Mesendoderm (in vitro differentiated cells): ENCODE results near the gene AGBL4.

Experiments used
- DNase-seq: peaks from one replicate; pipeline ENCODE4 v3.0.0; 2013
- H2AK5ac ChIP-seq: 2 replicates; pipeline ENCODE4 v1.6.1; 2013; ENCODE audit warnings: low read length, inconsistent platforms
- H2BK120ac ChIP-seq: 2 replicates; pipeline ENCODE4 v1.6.1; 2013; ENCODE audit warnings: low read depth, mild to moderate bottlenecking, low read length, moderate library complexity, mixed read lengths
- H2BK15ac ChIP-seq: replicated peaks from 2 replicates; pipeline ENCODE4 v1.6.1; 2013; ENCODE audit warnings: low read depth, mild to moderate bottlenecking, moderate library complexity
- H2BK5ac ChIP-seq: 2 replicates; pipeline ENCODE4 v1.6.1; 2013; ENCODE audit warnings: low read length, inconsistent platforms
- H3K18ac ChIP-seq: 2 replicates; pipeline ENCODE4 v1.6.1; 2013; ENCODE audit warnings: mild to moderate bottlenecking, low read length, mixed read lengths
- H3K23ac ChIP-seq: one replicate; pipeline ENCODE4 v1.6.1; 2013; ENCODE audit warnings: low read length
- H3K27ac ChIP-seq: 2 replicates; pipeline ENCODE4 v1.5.1; 2013; ENCODE audit warnings: low read depth, mild to moderate bottlenecking, inconsistent platforms, low read length, moderate library complexity
- H3K27me3 ChIP-seq: 2 replicates; pipeline ENCODE4 v1.6.1; 2013; ENCODE audit warnings: low read length, control low read depth, mild to moderate bottlenecking, inconsistent platforms; ENCODE audit not compliant: insufficient read depth, poor library complexity
- H3K36me3 ChIP-seq: 2 replicates; pipeline ENCODE4 v1.6.1; 2013; ENCODE audit warnings: low read length, inconsistent platforms; ENCODE audit not compliant: control insufficient read depth, insufficient read depth
- H3K4ac ChIP-seq: one replicate; pipeline ENCODE4 v1.6.1; 2013; ENCODE audit warnings: low read depth, mild to moderate bottlenecking, low read length, moderate library complexity
- H3K4me1 ChIP-seq: 2 replicates; pipeline ENCODE4 v1.6.1; 2013; ENCODE audit warnings: low read depth, low read length, inconsistent platforms; ENCODE audit not compliant: control insufficient read depth
- H3K4me2 ChIP-seq: 2 replicates; pipeline ENCODE4 v1.6.1; 2013; ENCODE audit warnings: low read length
- H3K4me3 ChIP-seq: 2 replicates; pipeline ENCODE4 v1.5.1; 2013; ENCODE audit warnings: mild to moderate bottlenecking, low read length
- H3K56ac ChIP-seq: one replicate; pipeline ENCODE4 v1.6.1; 2013; ENCODE audit warnings: low read length
- H3K79me1 ChIP-seq: 2 replicates; pipeline ENCODE4 v1.6.1; 2013; ENCODE audit warnings: low read length, inconsistent platforms
- H3K79me2 ChIP-seq: 2 replicates; pipeline ENCODE4 v1.6.1; 2013; ENCODE audit warnings: mild to moderate bottlenecking, low read length; ENCODE audit not compliant: control insufficient read depth, insufficient read depth
- H3K9ac ChIP-seq: 2 replicates; pipeline ENCODE4 v1.6.1; 2013; ENCODE audit warnings: low read length, inconsistent platforms
- H4K5ac ChIP-seq: one replicate; pipeline ENCODE4 v1.6.1; 2013; ENCODE audit warnings: low read length
- H4K8ac ChIP-seq: one replicate; pipeline ENCODE4 v1.6.1; 2013; ENCODE audit warnings: low read depth, mild to moderate bottlenecking, control low read depth, low read length, moderate library complexity
- WGBS: extraction: QIAGEN DNeasy Blood & Tissue Kit; methylation state at CpG from one replicate; pipeline ENCODE4 v1.1.7; 2013; ENCODE audit warnings: low lambda C conversion rate, missing lambda C conversion rate; ENCODE audit not compliant: insufficient coverage; ENCODE audit errors: extremely low coverage; 5-methylcytosine and 5-hydroxymethylcytosine counted together

The AGBL4 gene

GRCh38 chr1:48988633-48989197, 1035.0 kb downstream of the AGBL4 start:
- Histone ChIP-seq H2BK120ac (no peak overlapping the region), H3K27me3 (no peaks in the 10 kb centered on the region), H3K36me3 (no peaks in the 10 kb centered on the region), H3K79me1 (no peaks in the 10 kb centered on the region), H3K79me2 (no peaks in the 10 kb centered on the region), H3K27ac (no peak overlapping the region), H3K4me3 (no peak overlapping the region), H3K9ac (no peak overlapping the region), H4K8ac (no peak overlapping the region), H3K18ac (no peak overlapping the region), H3K4ac (no peak overlapping the region), H3K56ac (no peak overlapping the region), H3K4me2 (no peak overlapping the region), H2BK15ac (no peak overlapping the region), H2BK5ac (no peak overlapping the region), H4K5ac (no peak overlapping the region), H3K23ac (no peak overlapping the region), H2AK5ac (no peak overlapping the region), H3K4me1 (no peaks in the 10 kb centered on the region)
- no CpG with 5 or more reads among the region's 9 CpGs for WGBS
- no peak for DNase-seq

DNA sequence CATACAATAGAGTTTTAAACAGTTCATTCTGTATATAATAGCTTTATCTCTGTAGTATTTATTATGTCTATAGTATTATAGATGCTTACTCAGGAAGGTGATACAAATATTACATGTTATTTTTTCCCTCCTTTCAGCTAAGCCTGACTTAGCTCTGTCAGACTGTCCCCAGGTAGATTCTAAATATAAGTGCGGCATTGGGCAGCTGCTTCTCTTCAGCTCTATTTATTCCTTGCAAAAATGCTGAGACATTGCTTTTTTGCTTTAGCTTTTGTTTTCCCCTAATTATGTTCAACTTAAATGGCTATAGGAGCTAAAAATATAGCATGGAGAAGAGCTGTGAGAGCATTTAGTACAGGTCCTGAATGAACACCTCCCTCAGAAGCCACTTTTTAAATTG, 1043.8 kb downstream of the AGBL4 start:
- H3K23ac ChIP-seq: no peak overlapping the region
- no peak overlapping the region for H2BK15ac ChIP-seq
- no peak overlapping the region for H2AK5ac ChIP-seq
- H4K8ac ChIP-seq: no peak overlapping the region
- H2BK5ac ChIP-seq: no peak overlapping the region
- no peak overlapping the region for H3K18ac ChIP-seq
- H3K9ac ChIP-seq: no peak overlapping the region
- H3K27me3 ChIP-seq: no peaks in the 10 kb centered on the region
- H3K79me2 ChIP-seq: no peaks in the 10 kb centered on the region
- no peak overlapping the region for H3K4ac ChIP-seq
- DNase-seq: no peak
- H4K5ac ChIP-seq: no peak overlapping the region
- no peak overlapping the region for H2BK120ac ChIP-seq
- no peak overlapping the region for H3K4me2 ChIP-seq
- no peak overlapping the region for H3K27ac ChIP-seq
- no CpG with 5 or more reads among the region's 1 CpG for WGBS
- H3K56ac ChIP-seq: no peak overlapping the region
- no peaks in the 10 kb centered on the region for H3K79me1 ChIP-seq
- H3K4me1 ChIP-seq: no peaks in the 10 kb centered on the region
- H3K36me3 ChIP-seq: no peaks in the 10 kb centered on the region
- H3K4me3 ChIP-seq: no peak overlapping the region

DNA sequence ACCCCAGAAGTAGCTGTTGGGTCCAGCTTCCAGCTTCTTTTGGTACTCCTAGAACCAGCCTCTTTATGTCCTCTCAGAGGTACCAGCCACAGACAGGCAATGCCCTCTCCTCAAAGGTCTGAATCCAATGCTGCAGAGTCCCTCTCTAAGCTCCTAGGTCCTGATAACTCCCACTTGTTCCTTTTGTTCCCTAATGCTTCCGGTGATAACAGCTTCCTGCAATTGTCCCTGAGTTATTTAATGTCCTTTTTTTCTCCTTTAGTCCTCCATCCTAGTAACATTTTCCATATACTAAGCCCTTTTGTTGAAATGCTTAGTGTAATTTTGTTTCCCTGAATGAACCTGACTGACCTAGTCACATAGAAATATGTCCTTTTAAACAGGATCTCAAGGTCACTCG, 1045.3 kb downstream of the AGBL4 start:
- H4K8ac ChIP-seq: no peak overlapping the region
- H3K56ac ChIP-seq: no peak overlapping the region
- no peak overlapping the region for H3K18ac ChIP-seq
- no peaks in the 10 kb centered on the region for H3K79me2 ChIP-seq
- H3K36me3 ChIP-seq: no peaks in the 10 kb centered on the region
- H2BK5ac ChIP-seq: no peak overlapping the region
- no peak overlapping the region for H3K4me3 ChIP-seq
- DNase-seq: peak; percentile 63
- no peaks in the 10 kb centered on the region for H3K27me3 ChIP-seq
- no peaks in the 10 kb centered on the region for H3K4me1 ChIP-seq
- H4K5ac ChIP-seq: no peak overlapping the region
- H3K79me1 ChIP-seq: no peaks in the 10 kb centered on the region
- no peak overlapping the region for H2BK15ac ChIP-seq
- no peak overlapping the region for H3K9ac ChIP-seq
- no peak overlapping the region for H3K4ac ChIP-seq
- no peak overlapping the region for H3K23ac ChIP-seq
- no peak overlapping the region for H3K4me2 ChIP-seq
- H2AK5ac ChIP-seq: no peak overlapping the region
- H2BK120ac ChIP-seq: no peak overlapping the region
- no peak overlapping the region for H3K27ac ChIP-seq
- no CpG with 5 or more reads among the region's 2 CpGs for WGBS

- no peak overlapping the region for H3K4me3 ChIP-seq
- no peaks in the 10 kb centered on the region for H3K79me2 ChIP-seq
- no peak for DNase-seq
- no peak overlapping the region for H3K23ac ChIP-seq
- no peaks in the 10 kb centered on the region for H3K27me3 ChIP-seq
- no peak overlapping the region for H3K9ac ChIP-seq
- no peak overlapping the region for H3K18ac ChIP-seq
- no peak overlapping the region for H2AK5ac ChIP-seq
- no peak overlapping the region for H3K4me2 ChIP-seq
- H2BK15ac ChIP-seq: no peak overlapping the region
- H3K4ac ChIP-seq: no peak overlapping the region
- no peak overlapping the region for H3K56ac ChIP-seq
- no CpG with 5 or more reads among the region's 2 CpGs for WGBS
- H3K4me1 ChIP-seq: no peaks in the 10 kb centered on the region
- no peaks in the 10 kb centered on the region for H3K36me3 ChIP-seq
- H3K27ac ChIP-seq: no peak overlapping the region
- H4K8ac ChIP-seq: no peak overlapping the region
- H4K5ac ChIP-seq: no peak overlapping the region
- H3K79me1 ChIP-seq: no peaks in the 10 kb centered on the region
- H2BK120ac ChIP-seq: no peak overlapping the region
- H2BK5ac ChIP-seq: no peak overlapping the region
Measured at GRCh38 chr1:48977273-48977672, 1046.5 kb downstream of the AGBL4 start.

DNA sequence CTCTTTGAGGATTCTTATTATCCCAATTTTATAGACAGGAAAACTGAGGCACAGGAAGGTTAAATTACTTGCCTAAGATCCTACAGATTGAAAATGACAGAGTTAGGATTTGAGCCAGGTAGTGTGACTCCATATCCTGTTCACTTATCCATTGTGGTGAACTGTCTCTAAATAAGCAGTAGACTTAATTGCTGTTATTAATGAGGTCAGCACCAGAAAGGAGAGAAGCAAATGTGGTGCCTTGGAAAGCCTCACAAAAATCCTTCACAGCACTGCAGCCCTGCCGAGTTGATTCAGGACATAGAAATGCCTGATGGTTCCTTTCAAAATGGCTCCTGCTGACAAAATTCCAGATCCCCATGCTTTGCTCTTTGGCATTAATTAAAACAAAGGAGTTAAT, 1053.8 kb downstream of the AGBL4 start:
- no peak overlapping the region for H3K4me2 ChIP-seq
- no peak overlapping the region for H3K56ac ChIP-seq
- H3K18ac ChIP-seq: no peak overlapping the region
- no peak overlapping the region for H3K4ac ChIP-seq
- H3K4me3 ChIP-seq: no peak overlapping the region
- H2BK5ac ChIP-seq: no peak overlapping the region
- WGBS: no CpG with 5 or more reads among the region's 1 CpG
- DNase-seq: peak; percentile 2
- H3K23ac ChIP-seq: no peak overlapping the region
- no peaks in the 10 kb centered on the region for H3K79me1 ChIP-seq
- no peaks in the 10 kb centered on the region for H3K79me2 ChIP-seq
- H2BK15ac ChIP-seq: no peak overlapping the region
- no peaks in the 10 kb centered on the region for H3K36me3 ChIP-seq
- no peak overlapping the region for H2BK120ac ChIP-seq
- H3K27me3 ChIP-seq: no peaks in the 10 kb centered on the region
- no peak overlapping the region for H4K8ac ChIP-seq
- H3K27ac ChIP-seq: no peak overlapping the region
- no peak overlapping the region for H4K5ac ChIP-seq
- H3K9ac ChIP-seq: no peak overlapping the region
- H2AK5ac ChIP-seq: no peak overlapping the region
- no peaks in the 10 kb centered on the region for H3K4me1 ChIP-seq

GRCh38 chr1:48967318-48967717, 1056.4 kb downstream of the AGBL4 start:
- Histone ChIP-seq H2BK5ac (no peak overlapping the region), H4K5ac (no peak overlapping the region), H3K79me1 (no peaks in the 10 kb centered on the region), H2AK5ac (no peak overlapping the region), H2BK15ac (no peak overlapping the region), H4K8ac (no peak overlapping the region), H3K9ac (no peak overlapping the region), H3K27me3 (no peaks in the 10 kb centered on the region), H3K18ac (no peak overlapping the region), H3K36me3 (no peaks in the 10 kb centered on the region), H3K4me1 (no peaks in the 10 kb centered on the region), H3K23ac (no peak overlapping the region), H3K4me3 (no peak overlapping the region), H3K27ac (no peak overlapping the region), H2BK120ac (no peak overlapping the region), H3K56ac (no peak overlapping the region), H3K79me2 (no peaks in the 10 kb centered on the region), H3K4ac (no peak overlapping the region), H3K4me2 (no peak overlapping the region)
- no peak for DNase-seq
- WGBS: 100% methylated on average over 1 of the region's 3 CpGs
